HAP-1 (cell line): ENCODE measurements around the gene KRTAP10-2.

ENCODE experiments used
- DNase-seq, 2 experiments: peaks; one replicate each; pipeline ENCODE4 v3.0.0-alpha.2; 2016 to 2020; ENCODE audit warnings: low spot score in 2 of 2
- H3K27me3 ChIP-seq: fragments of 250-450 bp; sonication (Bioruptor Pico); 2 replicates; pipeline ENCODE4 v1.5.1; 2020; ENCODE audit warnings: low read depth, mild to moderate bottlenecking, moderate library complexity
- H3K36me3 ChIP-seq: fragments of 250-450 bp; sonication (Bioruptor Pico); replicated peaks from 2 replicates; pipeline ENCODE4 v1.5.1; 2020; ENCODE audit warnings: mild to moderate bottlenecking
- H3K4me1 ChIP-seq: fragments of 250-450 bp; sonication (Bioruptor Pico); 2 replicates; pipeline ENCODE4 v1.5.1; 2020; ENCODE audit warnings: mild to moderate bottlenecking
- H3K4me3 ChIP-seq: fragments of 250-450 bp; sonication (Bioruptor Pico); 2 replicates; pipeline ENCODE4 v1.5.1; 2020; ENCODE audit warnings: mild to moderate bottlenecking, moderate library complexity
- H3K9me3 ChIP-seq: fragments of 250-450 bp; sonication (Bioruptor Pico); 2 replicates; pipeline ENCODE4 v1.5.1; 2020; ENCODE audit warnings: mild to moderate bottlenecking, moderate library complexity
- in situ Hi-C: fragments of 300-500 bp; cut with MboI; formaldehyde crosslinking; loops from 3 replicates; pipeline ENCODE4 v1.14.3; 2020; ENCODE audit warnings: low sequenced_read_pairs, inconsistent platforms, mixed read lengths

KRTAP10-2 gene

DNA sequence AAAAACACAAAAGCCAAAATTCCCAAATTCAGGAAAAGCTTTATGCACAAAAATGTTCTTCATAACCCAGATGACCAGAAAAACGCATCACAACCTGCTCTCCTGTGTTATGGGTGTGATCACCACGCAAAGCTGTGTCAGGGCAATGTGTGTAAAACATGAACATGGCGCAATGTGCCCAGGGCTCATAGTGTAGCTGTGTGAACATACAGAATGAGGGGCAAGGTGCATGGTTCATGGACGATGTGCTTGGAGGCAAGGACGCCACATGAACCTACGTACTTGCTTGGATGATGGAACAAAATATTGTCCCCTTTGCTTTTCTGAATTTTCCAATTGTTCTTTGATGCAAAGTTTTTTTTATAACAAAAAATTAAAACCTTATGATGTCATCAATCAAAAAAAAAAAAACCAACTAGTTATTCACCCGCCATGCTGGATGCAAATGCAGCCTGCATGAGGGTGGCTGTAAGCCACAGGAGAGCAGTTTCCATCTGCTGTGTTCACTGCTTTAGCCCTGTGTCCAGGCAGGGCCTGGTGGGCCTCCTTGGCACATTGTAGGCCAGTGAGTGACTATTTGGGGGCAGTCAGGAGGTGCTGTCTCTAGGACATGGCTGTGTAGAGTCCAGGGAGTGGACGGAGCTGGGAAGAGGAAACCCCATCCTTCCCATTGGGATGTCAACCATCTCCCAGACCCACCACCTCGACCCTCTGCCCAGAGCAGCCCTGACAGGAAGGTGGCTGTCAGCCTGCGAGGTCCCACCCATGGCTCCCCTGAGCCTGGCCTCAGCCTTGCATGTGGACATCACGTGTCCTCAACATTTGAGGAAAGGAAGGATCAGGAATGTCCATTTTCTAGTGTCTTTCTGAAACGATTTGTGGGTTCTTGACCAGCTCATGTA lies 25.0 kb downstream of the KRTAP10-2 start:
- H3K4me1 ChIP-seq = no peaks in the 10 kb centered on the region
- no peaks in the 10 kb centered on the region for H3K9me3 ChIP-seq
- no peaks in the 10 kb centered on the region for H3K27me3 ChIP-seq
- no peak overlapping the region for H3K4me3 ChIP-seq
- DNase-seq = no peak
- H3K36me3 ChIP-seq = no peaks in the 10 kb centered on the region
- in situ Hi-C loops = no loop called here

DNA sequence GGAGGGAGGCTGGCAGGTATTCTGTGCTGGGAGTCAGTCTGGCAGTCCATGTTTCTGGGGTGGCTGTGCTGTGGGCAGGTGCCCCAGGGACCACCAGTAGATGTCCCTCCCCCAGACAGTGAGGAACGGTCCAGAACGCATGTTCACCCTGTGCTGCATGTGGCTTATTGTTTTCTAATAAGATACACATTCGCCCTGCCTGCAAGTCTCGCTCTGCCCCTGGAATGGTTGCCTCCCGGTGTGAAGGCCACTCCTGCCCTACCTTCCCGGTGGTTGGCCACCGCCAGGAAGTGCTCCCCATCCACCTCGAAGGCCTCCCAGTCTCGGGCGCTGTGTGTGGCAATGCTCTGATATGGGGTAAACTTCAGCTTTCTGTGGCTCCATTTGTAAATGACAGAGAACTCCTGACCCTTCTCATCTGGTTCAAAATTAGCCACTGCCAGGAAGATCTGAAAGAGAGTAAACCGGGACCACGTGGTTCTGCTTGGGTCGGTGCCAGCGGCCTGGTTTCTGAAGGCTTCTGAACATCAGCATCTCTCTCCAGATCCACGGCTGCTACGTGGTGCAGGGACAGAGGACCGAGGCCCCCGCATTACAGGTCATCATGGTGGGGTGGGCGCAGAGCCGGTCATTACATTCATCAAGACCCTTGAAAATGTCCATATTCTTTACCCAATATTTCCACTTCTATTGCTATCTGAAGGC lies 25.8 kb downstream of the KRTAP10-2 start:
- H3K27me3 ChIP-seq = no peaks in the 10 kb centered on the region
- no peaks in the 10 kb centered on the region for H3K4me1 ChIP-seq
- no peak overlapping the region for H3K4me3 ChIP-seq
- H3K36me3 ChIP-seq = no peaks in the 10 kb centered on the region
- DNase-seq = no peak
- in situ Hi-C loops = no loop called here
- H3K9me3 ChIP-seq = no peaks in the 10 kb centered on the region

DNA sequence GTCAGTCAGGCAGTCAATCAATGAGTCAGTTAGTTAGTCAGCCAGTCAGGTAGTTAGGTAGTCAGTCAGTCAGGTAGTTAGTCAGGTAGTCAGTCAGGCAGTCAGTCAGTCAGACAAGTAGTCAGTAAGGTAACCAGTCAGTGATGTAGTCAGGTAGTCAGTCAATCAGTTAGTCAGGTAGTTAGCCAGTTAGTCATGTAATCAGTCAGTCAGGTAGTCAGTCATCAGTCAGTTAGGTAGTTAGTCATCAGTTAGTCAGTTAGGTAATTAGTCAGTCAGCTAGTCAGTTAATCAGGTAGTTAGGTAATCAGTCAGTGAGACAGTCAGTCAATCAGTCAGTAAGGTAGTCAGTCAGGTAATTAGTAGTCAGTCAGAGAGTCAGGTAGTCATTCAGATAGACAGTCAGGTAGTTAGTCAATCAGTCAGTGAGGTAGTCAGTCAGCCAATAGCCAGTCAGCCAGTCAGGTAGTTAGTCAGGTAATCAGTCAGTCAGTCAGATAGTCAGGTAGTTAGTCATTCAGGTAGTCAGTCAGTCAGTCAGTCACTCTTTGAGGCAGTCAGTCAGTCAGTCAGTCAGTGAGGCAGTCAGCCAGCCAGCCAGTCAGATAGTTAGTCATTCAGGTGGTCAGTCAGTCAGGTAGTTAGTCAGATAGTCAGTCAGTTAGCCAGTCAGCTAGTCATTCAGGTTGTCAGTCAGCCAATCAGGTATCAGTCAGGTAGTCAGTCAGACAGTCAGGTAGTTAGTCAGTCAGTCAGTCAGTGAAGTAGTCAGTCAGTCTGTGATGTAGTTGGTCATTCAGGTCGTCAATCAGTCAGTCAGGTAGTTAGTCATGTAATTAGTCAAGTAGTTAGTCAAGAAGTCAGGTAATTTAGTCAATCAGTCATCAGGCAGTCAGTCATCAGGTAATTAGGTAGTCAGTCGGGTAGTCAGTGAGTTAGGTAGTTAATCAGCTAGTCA lies 26.6 kb downstream of the KRTAP10-2 start:
- H3K9me3 ChIP-seq = no peaks in the 10 kb centered on the region
- H3K4me1 ChIP-seq = no peaks in the 10 kb centered on the region
- no peaks in the 10 kb centered on the region for H3K36me3 ChIP-seq
- in situ Hi-C loops = no loop called here
- no peaks in the 10 kb centered on the region for H3K27me3 ChIP-seq
- H3K4me3 ChIP-seq = no peak overlapping the region
- no peak for DNase-seq

GRCh38 chr21:44523567-44524413 lies 27.5 kb downstream of the KRTAP10-2 start:
- Histone ChIP-seq H3K4me1 (no peaks in the 10 kb centered on the region), H3K27me3 (no peaks in the 10 kb centered on the region), H3K9me3 (no peaks in the 10 kb centered on the region), H3K4me3 (no peak overlapping the region), H3K36me3 (no peaks in the 10 kb centered on the region)
- no peak for DNase-seq
- in situ Hi-C loops = no loop called here

DNA sequence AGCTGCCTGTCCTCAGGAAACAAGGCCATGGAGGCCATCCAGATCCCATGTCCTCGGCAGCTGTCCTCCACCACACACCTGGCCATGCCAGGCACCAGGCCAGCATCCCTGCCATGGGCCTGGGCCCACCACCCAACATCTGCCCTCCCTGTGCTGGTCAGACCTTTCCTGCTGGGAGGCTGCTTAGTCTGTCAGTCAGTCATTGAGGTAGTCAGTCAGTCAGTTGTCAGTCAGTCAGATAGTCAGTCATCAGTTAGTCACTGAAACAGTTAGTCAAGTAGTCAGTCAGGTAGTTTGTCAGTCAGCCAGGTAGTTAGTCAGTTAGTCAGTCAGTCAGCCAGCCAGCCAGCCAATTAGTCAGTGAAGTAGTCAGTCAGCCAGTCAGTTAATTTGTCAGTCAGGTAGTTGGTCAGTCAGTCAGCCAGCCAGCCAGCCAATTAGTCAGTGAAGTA lies 28.5 kb downstream of the KRTAP10-2 start:
- Histone ChIP-seq H3K9me3 (no peaks in the 10 kb centered on the region), H3K4me3 (no peak overlapping the region), H3K27me3 (no peaks in the 10 kb centered on the region), H3K36me3 (no peaks in the 10 kb centered on the region), H3K4me1 (no peaks in the 10 kb centered on the region)
- DNase-seq = no peak
- in situ Hi-C loops = no loop called here

DNA sequence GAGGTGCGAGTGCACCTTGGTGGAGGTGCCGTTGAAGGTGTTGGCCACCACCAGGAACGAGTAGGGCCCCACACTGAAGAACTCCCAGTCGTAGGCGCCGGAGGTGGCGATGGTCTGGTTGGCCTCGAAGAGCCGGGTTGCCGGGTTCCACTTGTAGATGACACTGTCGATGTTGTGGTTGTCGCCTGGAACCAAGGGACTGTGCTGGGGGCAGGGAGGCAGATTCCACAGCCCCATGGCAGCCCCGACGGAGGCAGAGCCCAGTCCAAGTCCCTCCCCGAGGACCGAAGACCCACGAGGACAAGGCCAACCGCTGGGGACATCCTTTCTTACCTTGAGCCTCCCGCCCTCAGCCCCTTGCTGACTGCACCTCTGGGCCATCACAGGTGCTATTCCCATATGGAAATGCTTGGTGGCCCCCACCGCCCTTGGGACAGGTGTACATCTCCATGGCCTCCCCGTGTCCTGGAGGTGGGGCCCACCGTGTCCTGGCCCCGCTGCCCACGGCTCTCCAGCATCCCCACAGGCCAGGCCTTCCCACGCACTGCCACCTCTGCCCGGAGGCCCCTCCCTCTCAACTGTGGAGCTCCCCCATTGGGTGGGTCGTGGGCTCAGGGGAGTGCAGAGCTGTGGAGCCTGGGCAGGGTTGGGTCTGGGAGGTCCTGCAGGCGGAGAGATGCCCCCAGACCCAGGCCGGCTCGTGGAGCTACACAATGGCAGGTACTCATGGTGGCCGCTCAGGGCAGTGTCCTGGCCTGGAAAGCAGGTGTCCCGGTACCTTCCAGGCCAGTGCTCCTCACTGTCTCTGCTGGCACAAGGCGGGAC lies 29.2 kb downstream of the KRTAP10-2 start:
- DNase-seq = no peak
- Histone ChIP-seq H3K4me3 (no peak overlapping the region), H3K27me3 (no peaks in the 10 kb centered on the region), H3K4me1 (no peaks in the 10 kb centered on the region), H3K36me3 (no peaks in the 10 kb centered on the region), H3K9me3 (no peaks in the 10 kb centered on the region)
- in situ Hi-C loops = no loop called here

- Histone ChIP-seq H3K27me3 (no peaks in the 10 kb centered on the region), H3K9me3 (no peaks in the 10 kb centered on the region), H3K4me1 (no peaks in the 10 kb centered on the region), H3K36me3 (no peaks in the 10 kb centered on the region), H3K4me3 (no peak overlapping the region)
- in situ Hi-C loops = no loop called here
- no peak for DNase-seq
These were observed 29.9 kb downstream of the KRTAP10-2 start for GRCh38 chr21:44521301-44521927.

- Histone ChIP-seq H3K36me3 (no peaks in the 10 kb centered on the region), H3K4me1 (no peaks in the 10 kb centered on the region), H3K27me3 (no peaks in the 10 kb centered on the region), H3K4me3 (no peak overlapping the region), H3K9me3 (no peaks in the 10 kb centered on the region)
- no peak for DNase-seq
- in situ Hi-C loops = no loop called here
These were observed 30.7 kb downstream of the KRTAP10-2 start for GRCh38 chr21:44520326-44521300.

DNA sequence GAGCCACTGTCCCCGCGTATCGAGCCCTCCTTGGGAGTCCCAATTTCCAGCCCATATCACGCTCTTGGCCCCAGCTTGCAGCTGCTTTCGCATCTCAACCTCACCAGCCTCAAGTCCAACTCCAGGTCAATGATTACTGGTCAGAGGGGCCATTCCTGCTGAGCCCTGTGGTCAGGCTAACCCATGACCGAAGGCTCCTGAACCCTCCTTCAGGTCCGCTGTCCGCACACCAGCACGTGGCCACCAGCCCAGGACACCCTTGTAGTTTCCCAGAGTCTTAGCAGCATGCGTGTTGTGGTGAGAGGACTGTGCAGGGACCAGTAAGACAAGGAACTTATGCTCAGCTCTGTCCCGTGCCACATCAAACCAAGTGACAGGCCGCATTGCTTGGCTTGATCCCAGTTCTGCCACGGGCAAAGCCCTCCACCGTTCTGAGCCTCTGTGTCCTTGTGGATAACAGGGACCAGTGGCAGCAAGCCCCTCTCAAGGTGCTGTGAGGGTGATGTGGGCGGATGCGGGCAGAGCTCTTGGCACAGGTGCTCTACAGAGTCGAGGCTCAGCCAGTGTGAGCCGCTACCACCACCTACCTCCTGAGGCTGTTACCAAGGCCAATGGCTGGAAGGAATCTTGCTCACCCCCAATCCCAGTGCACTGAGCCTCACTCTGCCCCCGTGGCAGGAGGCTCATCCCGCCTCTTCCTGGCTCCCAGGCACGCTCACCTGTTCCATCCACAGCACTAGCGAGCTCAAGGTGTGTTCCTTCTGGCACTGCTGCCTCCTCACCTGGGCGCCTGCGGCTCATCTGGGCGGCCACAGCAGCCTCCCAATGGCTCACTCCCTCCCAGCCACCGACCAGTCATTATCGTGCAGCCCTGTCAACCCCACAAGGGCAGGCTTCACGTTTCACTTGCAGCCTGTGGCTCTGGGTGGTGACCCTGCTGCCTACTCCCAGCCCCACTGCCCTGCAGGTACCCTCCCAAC lies 31.7 kb downstream of the KRTAP10-2 start:
- Histone ChIP-seq H3K4me1 (no peaks in the 10 kb centered on the region), H3K36me3 (no peaks in the 10 kb centered on the region), H3K9me3 (no peaks in the 10 kb centered on the region), H3K27me3 (no peaks in the 10 kb centered on the region), H3K4me3 (no peak overlapping the region)
- no peak for DNase-seq
- in situ Hi-C loops = no loop called here

- H3K27me3 ChIP-seq = no peaks in the 10 kb centered on the region
- in situ Hi-C loops = no loop called here
These were observed 32.6 kb downstream of the KRTAP10-2 start for GRCh38 chr21:44518686-44519085.

More at GRCh38 chr21:44518686-44519085, 32.6 kb downstream of the KRTAP10-2 start:
- H3K9me3 ChIP-seq = no peaks in the 10 kb centered on the region
- no peak for DNase-seq
- no peaks in the 10 kb centered on the region for H3K36me3 ChIP-seq
- no peaks in the 10 kb centered on the region for H3K4me1 ChIP-seq
- H3K4me3 ChIP-seq = no peak overlapping the region
